Measurements from ENCODE around the gene TRIM22. TPM values are rescaled to one million over a fixed set of nuclear protein-coding genes. Genes with fewer than 3 reads are reported as not detected.

The TRIM22 gene
- total and polyA plus RNA-seq, 12 donors = 8.1 to 52.6 (median 17.6) TPM

DNA sequence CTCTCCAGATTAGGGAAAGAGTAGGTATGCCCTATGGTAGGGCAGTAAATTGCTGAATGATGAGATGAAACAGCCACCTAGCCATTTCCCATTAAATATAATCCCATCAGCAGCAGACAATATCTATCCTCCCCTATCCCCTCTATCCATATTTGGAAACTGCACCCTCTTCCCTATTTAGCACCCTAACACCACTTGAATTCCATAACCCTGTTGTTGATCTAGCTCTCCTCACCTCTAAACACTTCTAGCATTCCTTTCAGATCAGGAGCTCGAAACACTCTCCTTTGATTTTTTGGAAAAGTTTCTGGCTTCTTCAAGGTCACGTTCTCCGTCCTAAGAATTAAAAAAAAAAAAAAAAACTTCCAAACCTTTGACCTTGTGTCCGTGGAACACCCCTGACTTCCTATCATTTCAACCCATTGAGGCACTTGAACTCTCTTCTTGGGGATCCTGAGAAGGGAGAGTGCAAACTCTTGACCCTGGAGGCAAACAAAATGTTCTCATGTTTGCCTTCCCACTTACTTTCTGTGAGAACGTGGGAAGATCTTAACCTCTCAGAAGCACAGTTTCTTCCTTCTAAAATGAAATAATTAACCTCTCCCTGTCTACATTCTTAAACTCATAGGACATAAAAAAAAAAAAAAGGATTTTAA lies 23.7 kb upstream of the TRIM22 start:
- TF ChIP-seq, protein P1, sequence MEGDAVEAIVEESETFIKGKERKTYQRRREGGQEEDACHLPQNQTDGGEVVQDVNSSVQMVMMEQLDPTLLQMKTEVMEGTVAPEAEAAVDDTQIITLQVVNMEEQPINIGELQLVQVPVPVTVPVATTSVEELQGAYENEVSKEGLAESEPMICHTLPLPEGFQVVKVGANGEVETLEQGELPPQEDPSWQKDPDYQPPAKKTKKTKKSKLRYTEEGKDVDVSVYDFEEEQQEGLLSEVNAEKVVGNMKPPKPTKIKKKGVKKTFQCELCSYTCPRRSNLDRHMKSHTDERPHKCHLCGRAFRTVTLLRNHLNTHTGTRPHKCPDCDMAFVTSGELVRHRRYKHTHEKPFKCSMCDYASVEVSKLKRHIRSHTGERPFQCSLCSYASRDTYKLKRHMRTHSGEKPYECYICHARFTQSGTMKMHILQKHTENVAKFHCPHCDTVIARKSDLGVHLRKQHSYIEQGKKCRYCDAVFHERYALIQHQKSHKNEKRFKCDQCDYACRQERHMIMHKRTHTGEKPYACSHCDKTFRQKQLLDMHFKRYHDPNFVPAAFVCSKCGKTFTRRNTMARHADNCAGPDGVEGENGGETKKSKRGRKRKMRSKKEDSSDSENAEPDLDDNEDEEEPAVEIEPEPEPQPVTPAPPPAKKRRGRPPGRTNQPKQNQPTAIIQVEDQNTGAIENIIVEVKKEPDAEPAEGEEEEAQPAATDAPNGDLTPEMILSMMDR (IDR thresholded peaks at IDR 0.05) = no peak
- Histone ChIP-seq H3K27ac (no peak overlapping the region), H3K9me3 (no peaks in the 10 kb centered on the region), H3K27me3 (no peaks in the 10 kb centered on the region), H3K4me3 (no peak overlapping the region), H3K36me3 (peaks cover 0 to 95% (median 23%) of the 10 kb centered on the region in 9 donors), H3K4me1 (no peaks in the 10 kb centered on the region)
- WGBS, 2 donors = 68 to 72% methylated on average over 5 of the region's 5 CpGs
- no peak for DNase-seq
- intact Hi-C loops (cut with DNase I) = no loop called here
- ATAC-seq = no peak

GRCh38 chr11:5666402-5666793 lies 23.2 kb upstream of the TRIM22 start:
- WGBS, 2 donors = 79 to 86% methylated on average over 6 of the region's 6 CpGs

DNA sequence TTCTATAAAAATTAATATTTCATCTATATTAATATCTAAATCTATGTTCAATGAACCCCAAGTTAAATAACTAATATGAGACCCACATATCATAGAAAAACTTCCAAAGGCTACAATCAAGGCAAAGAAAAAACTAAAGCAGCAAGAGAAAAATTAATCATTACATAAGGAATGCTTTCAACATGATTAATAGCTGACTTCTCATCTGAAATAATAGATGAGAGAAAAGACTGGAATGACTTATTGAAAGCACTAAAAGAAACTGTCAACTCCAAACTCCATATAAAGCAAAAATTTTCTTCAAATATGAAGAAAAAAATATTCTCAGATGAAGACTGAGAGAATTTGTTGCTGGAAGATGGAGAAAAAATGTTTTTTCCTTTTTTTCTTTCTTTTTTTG lies 17.8 kb upstream of the TRIM22 start:
- Histone ChIP-seq H3K4me1 (no peaks in the 10 kb centered on the region), H3K27ac (no peak overlapping the region), H3K4me3 (no peak overlapping the region), H3K9me3 (no peaks in the 10 kb centered on the region), H3K27me3 (no peaks in the 10 kb centered on the region), H3K36me3 (peaks cover 0 to 80% (median 20%) of the 10 kb centered on the region in 9 donors)
- intact Hi-C loops (cut with DNase I) = no loop called here
- TF ChIP-seq, protein P1 (IDR thresholded peaks at IDR 0.05) = no peak
- no peak for DNase-seq
- ATAC-seq = no peak

More at GRCh38 chr11:5666402-5666793, 23.2 kb upstream of the TRIM22 start:
- ATAC-seq = no peak
- no peak overlapping the region for H3K27ac ChIP-seq
- DNase-seq = no peak
- TF ChIP-seq, protein P1 (IDR thresholded peaks at IDR 0.05) = no peak
- no peak overlapping the region for H3K4me3 ChIP-seq
- H3K27me3 ChIP-seq = no peaks in the 10 kb centered on the region
- no peaks in the 10 kb centered on the region for H3K9me3 ChIP-seq
- intact Hi-C loops (cut with DNase I) = no loop called here
- H3K36me3 ChIP-seq = peaks cover 0 to 96% (median 23%) of the 10 kb centered on the region in 9 donors
- H3K4me1 ChIP-seq = no peaks in the 10 kb centered on the region

DNA sequence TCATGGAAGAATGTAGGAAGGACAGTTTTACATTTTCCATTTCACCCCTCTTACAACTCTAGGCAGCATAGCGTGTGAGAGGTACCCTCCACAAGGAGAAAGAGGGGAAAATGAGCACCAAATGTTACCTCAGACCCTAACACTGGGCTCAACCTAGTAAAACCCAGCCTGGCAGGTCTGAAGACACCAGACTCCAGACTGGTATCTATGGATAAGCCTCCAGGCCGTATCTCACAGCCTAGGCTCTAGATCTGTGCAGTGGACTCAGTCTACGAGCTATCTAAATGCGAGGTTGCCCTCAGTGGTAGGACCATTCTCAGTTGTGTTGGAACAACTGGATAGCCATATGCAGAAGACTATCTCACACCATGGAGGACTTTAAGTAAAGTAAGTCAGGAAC lies 15.2 kb upstream of the TRIM22 start:
- intact Hi-C loops (cut with DNase I) = no loop called here
- WGBS, 2 donors = 96 to 98% methylated on average over 4 of the region's 4 CpGs
- Histone ChIP-seq H3K4me1 (peaks cover 0 to 4% (median 0%) of the 10 kb centered on the region in 9 donors), H3K27me3 (no peaks in the 10 kb centered on the region), H3K4me3 (no peak overlapping the region), H3K9me3 (peaks cover 0 to 3% (median 0%) of the 10 kb centered on the region in 11 donors), H3K36me3 (peaks cover 0 to 76% (median 14%) of the 10 kb centered on the region in 9 donors), H3K27ac (no peak overlapping the region)
- DNase-seq (no peak), ATAC-seq (no peak)
- TF ChIP-seq, protein P1 (IDR thresholded peaks at IDR 0.05) = no peak

All from heart right ventricle (tissue), 16 donors.